IMR-90 (cell line): ENCODE measurements around the gene KRTAP5-10. TPM values are rescaled to one million over a fixed set of nuclear protein-coding genes. Genes with fewer than 3 reads are reported as not detected.

Experiments used
- ATAC-seq: fragments of 200-7000 bp; cut with Tn5 transposase; 2 replicates; pipeline ENCODE4 v1.9.1; 2020; ENCODE audit warnings: low read depth, mild to moderate bottlenecking, moderate library complexity
- BruUV-seq: library from RNA; stranded (reverse); fragments of 400-500 nt; replicated peaks from 2 replicates; lab custom pipeline; 2021; lab: Mats Ljungman, UMichigan
- CTCF ChIA-PET: fragments of 300-600 bp; formaldehyde crosslinking; extraction: SDS; loops from one replicate; lab custom pipeline; 2021; ENCODE audit warnings: antibody characterized with exemption; lab: Yijun Ruan, JAX
- POLR2A ChIA-PET: fragments of 300-600 bp; sonication (Branson Sonifier 250); formaldehyde crosslinking; loops from one replicate; lab custom pipeline; 2022; ENCODE audit warnings: antibody characterized with exemption; ENCODE audit not compliant: unreplicated experiment; lab: Charles Lee
- DNase-seq: peaks from one replicate; pipeline ENCODE4 v3.0.0; 2013
- H2AFZ ChIP-seq: replicated peaks from 2 replicates; pipeline ENCODE3; 2013; ENCODE audit warnings: low read length, mild to moderate bottlenecking; ENCODE audit not compliant: poor library complexity
- H2AK5ac ChIP-seq: 2 replicates; pipeline ENCODE4 v1.6.1; 2013; ENCODE audit warnings: low read depth, low read length, inconsistent platforms
- H2AK9ac ChIP-seq: replicated peaks from 2 replicates; pipeline ENCODE3; 2013; ENCODE audit warnings: mild to moderate bottlenecking, low read depth, low read length, moderate library complexity; ENCODE audit not compliant: poor library complexity
- H2BK120ac ChIP-seq: 2 replicates; pipeline ENCODE4 v1.6.1; 2013; ENCODE audit warnings: low read depth, low read length, inconsistent platforms
- H2BK15ac ChIP-seq: 3 replicates; pipeline ENCODE4 v1.6.1; 2013; ENCODE audit warnings: low read depth, low read length, inconsistent platforms
- H2BK20ac ChIP-seq: 2 replicates; pipeline ENCODE4 v1.6.1; 2013; ENCODE audit warnings: low read depth, mild to moderate bottlenecking, inconsistent platforms, low read length, moderate library complexity
- H2BK5ac ChIP-seq: 2 replicates; pipeline ENCODE4 v1.6.1; 2013; ENCODE audit warnings: mild to moderate bottlenecking, low read depth, low read length, inconsistent platforms; ENCODE audit not compliant: poor library complexity, severe bottlenecking
- H3K14ac ChIP-seq: replicated peaks from 2 replicates; pipeline ENCODE4 v1.6.1; 2013; ENCODE audit warnings: low read depth, low read length, inconsistent platforms
- H3K18ac ChIP-seq: 2 replicates; pipeline ENCODE4 v1.6.1; 2013; ENCODE audit warnings: low read depth, low read length, control low read depth
- H3K23ac ChIP-seq: 2 replicates; pipeline ENCODE4 v1.6.1; 2013; ENCODE audit warnings: low read depth, low read length, inconsistent platforms
- H3K27ac ChIP-seq: 2 replicates; pipeline ENCODE4 v1.5.1; 2013; ENCODE audit warnings: mild to moderate bottlenecking, control low read depth, low read length; ENCODE audit not compliant: insufficient read depth
- H3K27me3 ChIP-seq: 2 replicates; pipeline ENCODE4 v1.6.1; 2013; ENCODE audit warnings: low read length; ENCODE audit not compliant: control insufficient read depth, insufficient read depth
- H3K36me3 ChIP-seq: 2 replicates; pipeline ENCODE4 v1.6.1; 2013; ENCODE audit warnings: low read length, mixed read lengths; ENCODE audit not compliant: control insufficient read depth, insufficient read depth
- H3K4ac ChIP-seq: 2 replicates; pipeline ENCODE4 v1.6.1; 2013; ENCODE audit warnings: low read depth, low read length, inconsistent platforms
- H3K4me1 ChIP-seq: 2 replicates; pipeline ENCODE4 v1.6.1; 2013; ENCODE audit warnings: low read length, mixed read lengths; ENCODE audit not compliant: control insufficient read depth, insufficient read depth
- H3K4me2 ChIP-seq: 2 replicates; pipeline ENCODE4 v1.6.1; 2013; ENCODE audit warnings: low read depth, mild to moderate bottlenecking, control low read depth, low read length, moderate library complexity
- H3K4me3 ChIP-seq: 2 replicates; pipeline ENCODE4 v1.5.1; 2013; ENCODE audit warnings: low read depth, mild to moderate bottlenecking, control low read depth, low read length, moderate library complexity; ENCODE audit not compliant: insufficient read depth
- H3K56ac ChIP-seq: 2 replicates; pipeline ENCODE4 v1.6.1; 2013; ENCODE audit warnings: low read length, inconsistent platforms; ENCODE audit not compliant: insufficient read depth; ENCODE audit errors: extremely low read depth
- H3K79me1 ChIP-seq, 2 experiments: 2 replicates each; pipeline ENCODE4 v1.6.1; 2013; ENCODE audit warnings: low read length in 2 of 2, inconsistent platforms in 1 of 2, low read depth in 1 of 2
- H3K9ac ChIP-seq: 2 replicates; pipeline ENCODE4 v1.6.1; 2013; ENCODE audit warnings: low read depth, low read length, control low read depth
- H3K9me1 ChIP-seq: 2 replicates; pipeline ENCODE4 v1.6.1; 2013; ENCODE audit warnings: low read length, inconsistent platforms; ENCODE audit not compliant: insufficient read depth
- H3K9me3 ChIP-seq: 2 replicates; pipeline ENCODE4 v1.6.1; 2013; ENCODE audit warnings: low read length; ENCODE audit not compliant: control insufficient read depth, insufficient read depth
- H4K20me1 ChIP-seq: 2 replicates; pipeline ENCODE4 v1.6.1; 2013; ENCODE audit warnings: low read length, inconsistent platforms; ENCODE audit not compliant: insufficient read depth
- H4K5ac ChIP-seq: 2 replicates; pipeline ENCODE4 v1.6.1; 2013; ENCODE audit warnings: mild to moderate bottlenecking, low read depth, low read length, control low read depth
- H4K8ac ChIP-seq, 2 experiments: 2 replicates each; pipeline ENCODE4 v1.6.1; 2013; ENCODE audit warnings: low read depth in 2 of 2, low read length in 2 of 2, control low read depth in 1 of 2, inconsistent platforms in 1 of 2
- H4K91ac ChIP-seq: 2 replicates; pipeline ENCODE4 v1.6.1; 2013; ENCODE audit warnings: low read depth, low read length, inconsistent platforms; ENCODE audit not compliant: insufficient read depth
- BHLHE40 ChIP-seq: fragments of 150-350 bp; IDR thresholded peaks from 2 replicates; pipeline ENCODE4 v1.6.1; 2016; ENCODE audit warnings: mild to moderate bottlenecking, low read depth, low read length
- CEBPB ChIP-seq: IDR thresholded peaks from 2 replicates; pipeline ENCODE4 v1.6.1; 2012; ENCODE audit warnings: low read depth, low read length, improper control_type of control experiment
- CHD1 ChIP-seq: IDR thresholded peaks from 2 replicates; pipeline ENCODE4 v1.6.1; 2012; ENCODE audit warnings: low read depth, low read length, improper control_type of control experiment
- CTCF ChIP-seq: conservative IDR thresholded peaks from 2 replicates; pipeline ENCODE4 v1.5.1; 2012; ENCODE audit warnings: mild to moderate bottlenecking, low read depth, low read length, improper control_type of control experiment
- MAZ ChIP-seq: IDR thresholded peaks from 2 replicates; pipeline ENCODE4 v1.6.1; 2012; ENCODE audit warnings: low read depth, mild to moderate bottlenecking, low read length, improper control_type of control experiment, moderate library complexity, borderline replicate concordance
- MXI1 ChIP-seq: IDR thresholded peaks from 2 replicates; pipeline ENCODE4 v1.6.1; 2012; ENCODE audit warnings: low read depth, mild to moderate bottlenecking, low read length, moderate library complexity, borderline replicate concordance
- NFE2L2 ChIP-seq: fragments of 150-350 bp; IDR thresholded peaks from 2 replicates; pipeline ENCODE4 v1.6.1; 2016; ENCODE audit warnings: low read depth, mild to moderate bottlenecking, low read length
- POLR2A ChIP-seq: IDR thresholded peaks from 2 replicates; pipeline ENCODE4 v1.6.1; 2012; ENCODE audit warnings: mild to moderate bottlenecking, low read depth, low read length
- RAD21 ChIP-seq: IDR thresholded peaks from 2 replicates; pipeline ENCODE4 v1.6.1; 2012; ENCODE audit warnings: low read length, improper control_type of control experiment
- RCOR1 ChIP-seq: IDR thresholded peaks from 2 replicates; pipeline ENCODE4 v1.6.1; 2012; ENCODE audit warnings: mild to moderate bottlenecking, low read length, improper control_type of control experiment; ENCODE audit not compliant: insufficient replicate concordance
- RFX5 ChIP-seq: IDR thresholded peaks from 2 replicates; pipeline ENCODE4 v1.8.0; 2012; ENCODE audit warnings: low read depth, mild to moderate bottlenecking, low read length, moderate library complexity
- USF2 ChIP-seq: fragments of 150-350 bp; IDR thresholded peaks from 2 replicates; pipeline ENCODE4 v1.6.1; 2017; ENCODE audit warnings: mild to moderate bottlenecking, antibody characterized with exemption, low read length, low read depth
- WGBS, 2 experiments: methylation state at CpG; one replicate each; pipeline versions ENCODE4 v1.1.5 to v1.1.7; 2013; ENCODE audit warnings: missing lambda C conversion rate in 2 of 2; ENCODE audit not compliant: insufficient read length in 1 of 2; ENCODE audit errors: extremely low coverage in 2 of 2; 5-methylcytosine and 5-hydroxymethylcytosine counted together
- dilution Hi-C: fragments of 300-500 bp; cut with HindIII; formaldehyde crosslinking; loops from one replicate; pipeline ENCODE4 v1.14.3; 2018; ENCODE audit warnings: low sequenced_read_pairs; ENCODE audit not compliant: unreplicated experiment
- in situ Hi-C: fragments of 300-500 bp; cut with MboI; formaldehyde crosslinking; loops from 3 replicates; pipeline ENCODE4 v1.14.3; 2019; ENCODE audit warnings: low sequenced_read_pairs, inconsistent platforms, mixed read lengths
- intact Hi-C: fragments of 100-400 bp; cut with micrococcal nuclease; formaldehyde crosslinking; loops from 2 replicates; pipeline ENCODE4 v1.10.0; 2022
- polyA plus RNA-seq, 3 experiments: library from polyadenylated mRNA; depleted of rRNA; stranded (reverse); fragments of >200 nt; gene quantifications; 2 replicates each; pipeline ENCODE4 v1.2.3, GENCODE V29; 2012; ENCODE audit warnings: low replicate concordance in 1 of 3
- total RNA-seq: library from RNA; depleted of rRNA; stranded (reverse); fragments of >200 nt; gene quantifications from 2 replicates; pipeline ENCODE4 v1.2.3, GENCODE V29; 2012

Gene KRTAP5-10
- total and polyA plus RNA-seq, 2 of the 4 experiments (the other 2 are of a cell fraction), result not detected

DNA sequence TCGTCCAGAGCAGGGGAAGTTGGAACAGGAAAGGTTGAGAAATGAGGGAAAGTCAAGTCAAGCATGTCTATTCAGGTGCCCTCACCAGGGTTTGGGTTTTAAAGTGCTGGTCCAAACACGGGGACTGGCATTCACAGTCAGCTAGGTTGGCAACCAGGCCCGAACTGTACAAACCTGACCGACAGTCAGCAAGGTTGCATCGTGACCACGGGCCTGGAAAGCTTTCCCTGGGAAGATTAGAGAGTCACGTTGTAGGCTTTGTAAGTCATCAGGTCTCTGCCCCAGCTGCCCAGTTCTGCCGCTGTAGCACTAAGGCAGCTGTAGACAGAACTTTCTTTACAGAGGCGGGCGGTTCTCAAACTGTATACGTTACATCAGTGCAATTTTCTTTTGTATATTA, 7.4 kb downstream of the KRTAP5-10 start:
- H3K36me3 ChIP-seq, result no peaks in the 10 kb centered on the region

More for the DNA sequence above, 7.4 kb downstream of the KRTAP5-10 start:
- no peak overlapping the region for H3K23ac ChIP-seq
- H2AK9ac ChIP-seq, result no peak overlapping the region
- H3K79me1 ChIP-seq, result no peaks in the 10 kb centered on the region
- no peak overlapping the region for H2BK5ac ChIP-seq
- BruUV-seq, result no TSS peak
- no peak overlapping the region for H4K5ac ChIP-seq
- H3K4ac ChIP-seq, result no peak overlapping the region
- dilution Hi-C loops, result no loop called here
- H3K4me1 ChIP-seq, result no peaks in the 10 kb centered on the region
- no peak overlapping the region for H3K18ac ChIP-seq
- DNase-seq (no peak), ATAC-seq (no peak)
- ChIA-PET POLR2A (no interaction called here), CTCF (interaction anchor here (1.3 kb wide), 1 partner anchor 10 kb away, joined by 3 read pairs; no protein-coding TSS in a partner anchor)
- H3K9ac ChIP-seq, result no peak overlapping the region
- H2AK5ac ChIP-seq, result no peak overlapping the region
- H3K27ac ChIP-seq, result no peak overlapping the region
- no peak for TF ChIP-seq CTCF
- TF ChIP-seq RCOR1, result no peak
- no peak for TF ChIP-seq MXI1
- no peak for TF ChIP-seq POLR2A
- no peak for TF ChIP-seq RAD21
- no peak for TF ChIP-seq MAZ
- TF ChIP-seq USF2, result no peak
- TF ChIP-seq BHLHE40, result no peak
- no peak for TF ChIP-seq RFX5
- TF ChIP-seq NFE2L2, result no peak
- no peak for TF ChIP-seq CEBPB
- no peak for TF ChIP-seq CHD1
- no peak overlapping the region for H3K4me3 ChIP-seq
- no peak overlapping the region for H3K56ac ChIP-seq
- H3K14ac ChIP-seq, result no peak overlapping the region
- WGBS, 2 experiments, result 65% methylated on average over 8 of the region's 11 CpGs; no CpG with 5 or more reads in 1 of the 2 experiments
- in situ Hi-C loops, result no loop called here
- no peak overlapping the region for H2BK15ac ChIP-seq
- no peak overlapping the region for H4K91ac ChIP-seq
- no peaks in the 10 kb centered on the region for H4K20me1 ChIP-seq
- H4K8ac ChIP-seq, result no peak overlapping the region
- no peak overlapping the region for H2AFZ ChIP-seq
- H3K9me3 ChIP-seq, result no peaks in the 10 kb centered on the region
- no peak overlapping the region for H3K4me2 ChIP-seq
- no peak overlapping the region for H2BK20ac ChIP-seq
- intact Hi-C loops, result no loop called here
- no peak overlapping the region for H2BK120ac ChIP-seq
- no peaks in the 10 kb centered on the region for H3K9me1 ChIP-seq
- H3K27me3 ChIP-seq, result peaks cover 30% of the 10 kb centered on the region
